ENCODE results near the gene CHST2.

GRCh38 chr3:143172062-143172794, 52.7 kb downstream of the CHST2 start:
- TF ChIP-seq CTCF (IDR thresholded peaks at IDR 0.05) = no peak
- no peak for TF ChIP-seq EZH2 (IDR thresholded peaks at IDR 0.05)
